Measurements from ENCODE around the gene STAG1. TPM values are rescaled to one million over a fixed set of nuclear protein-coding genes. Genes with fewer than 3 reads are reported as not detected.
"Not testable (repeated sequence)": the region's sequence is repeated elsewhere in the genome, so short reads cannot be mapped to it uniquely, and the experiment has no call there.

The STAG1 gene
- total RNA-seq, 1 experiment from 2014 or later = 34.6 TPM

GRCh38 chr3:136712941-136713340 is 39.2 kb downstream of the STAG1 start:
- Histone ChIP-seq H2AK5ac (ENCODE audit: insufficient read length, low read length) (no peak overlapping the region), H3K4ac (ENCODE audit: low read depth, low read length) (no peak overlapping the region), H3K18ac (ENCODE audit: insufficient read length, low read depth, low read length) (no peak overlapping the region), H4K20me1 (ENCODE audit: control insufficient read depth, insufficient read depth, insufficient read length) (no peaks in the 10 kb centered on the region), H2BK20ac (ENCODE audit: low read depth, low read length, poor library complexity, severe bottlenecking) (no peak overlapping the region), H2BK15ac (ENCODE audit: low read depth, low read length) (no peak overlapping the region), H3K23ac (ENCODE audit: insufficient read length, low read depth, low read length) (no peak overlapping the region), H2BK120ac (ENCODE audit: low read depth, low read length, poor library complexity, severe bottlenecking) (no peak overlapping the region), H3K4me2 (ENCODE audit: insufficient read depth, insufficient read length, low read length) (no peak overlapping the region), H2BK12ac (ENCODE audit: insufficient read length, low read depth, low read length) (no peak overlapping the region), H4K8ac (replicated peaks; ENCODE audit: insufficient read length, low read depth, low read length) (no peak overlapping the region), H3K9me3 (ENCODE audit: control insufficient read depth, low read depth, low read length) (no peaks in the 10 kb centered on the region), H2AFZ (ENCODE audit: low read length) (no peak overlapping the region), H2BK5ac (ENCODE audit: insufficient read length, low read length) (no peak overlapping the region), H3K4me1 (ENCODE audit: insufficient read depth, low read length) (no peaks in the 10 kb centered on the region), H3T11ph (ENCODE audit: low read length) (no peak overlapping the region), H3K9ac (ENCODE audit: extremely low read depth, insufficient read length, low read length) (no peak overlapping the region), H3K27me3 (ENCODE audit: insufficient read depth, low read length) (no peaks in the 10 kb centered on the region), H3K79me1 (ENCODE audit: insufficient read depth, low read depth, low read length, poor library complexity, severe bottlenecking) (peaks cover 5% of the 10 kb centered on the region), H3K56ac (ENCODE audit: insufficient read length, low read depth, low read length) (no peak overlapping the region), H3K14ac (ENCODE audit: insufficient read depth, low read length) (no peak overlapping the region), H3K79me2 (ENCODE audit: insufficient read depth, low read length) (peaks cover 4% of the 10 kb centered on the region; the same call in 1 of the 2 replicates), H3K27ac (ENCODE audit: insufficient read length, low read depth, low read length) (no peak overlapping the region), H4K5ac (ENCODE audit: insufficient read length, low read depth, low read length) (no peak overlapping the region), H4K91ac (ENCODE audit: insufficient read length, low read depth, low read length) (no peak overlapping the region), H3K23me2 (ENCODE audit: insufficient read length, low read depth, low read length, poor library complexity, severe bottlenecking) (no peaks in the 10 kb centered on the region)
- Mint-ChIP-seq H3K27ac (no peak overlapping the region), H3K9me3 (no peaks in the 10 kb centered on the region), H3K4me3 (no peak overlapping the region), H3K36me3 (ENCODE audit: insufficient read depth in 1 of 3, low read depth in 3 of 3) (peaks cover 0 to 11% (median 8%) of the 10 kb centered on the region in 3 experiments; a peak in 3 of 7 replicates), H3K27me3 (ENCODE audit: low read depth) (no peaks in the 10 kb centered on the region), H3K4me1 (peaks cover 0 to under 1% of the 10 kb centered on the region in 2 experiments; a peak in 1 of 4 replicates)
- no peak for TF ChIP-seq CTCF (conservative IDR thresholded peaks at IDR 0.05)
- WGBS (ENCODE audit: extremely low coverage, insufficient read length, low lambda C conversion rate) = no CpG with 5 or more reads among the region's 6 CpGs
- DNase-seq = no peak

- H3K79me2 ChIP-seq (ENCODE audit: insufficient read depth, low read length); H3K27ac ChIP-seq (ENCODE audit: insufficient read length, low read depth, low read length); H2AFZ ChIP-seq (ENCODE audit: low read length); H3K23me2 ChIP-seq (ENCODE audit: insufficient read length, low read depth, low read length, poor library complexity, severe bottlenecking); H2BK120ac ChIP-seq (ENCODE audit: low read depth, low read length, poor library complexity, severe bottlenecking); H2BK20ac ChIP-seq (ENCODE audit: low read depth, low read length, poor library complexity, severe bottlenecking); H2BK5ac ChIP-seq (ENCODE audit: insufficient read length, low read length); H3K4me2 ChIP-seq (ENCODE audit: insufficient read depth, insufficient read length, low read length); H4K20me1 ChIP-seq (ENCODE audit: control insufficient read depth, insufficient read depth, insufficient read length); H3K4me1 Mint-ChIP-seq; H3K9me3 Mint-ChIP-seq; H4K91ac ChIP-seq (ENCODE audit: insufficient read length, low read depth, low read length); H3K4ac ChIP-seq (ENCODE audit: low read depth, low read length); H3K56ac ChIP-seq (ENCODE audit: insufficient read length, low read depth, low read length); H3T11ph ChIP-seq (ENCODE audit: low read length); DNase-seq; H3K9me3 ChIP-seq (ENCODE audit: control insufficient read depth, low read depth, low read length); H3K14ac ChIP-seq (ENCODE audit: insufficient read depth, low read length); H2AK5ac ChIP-seq (ENCODE audit: insufficient read length, low read length); H3K27me3 Mint-ChIP-seq (ENCODE audit: low read depth); H3K18ac ChIP-seq (ENCODE audit: insufficient read length, low read depth, low read length); H4K8ac ChIP-seq (replicated peaks; ENCODE audit: insufficient read length, low read depth, low read length); H4K5ac ChIP-seq (ENCODE audit: insufficient read length, low read depth, low read length); H3K23ac ChIP-seq (ENCODE audit: insufficient read length, low read depth, low read length); H2BK12ac ChIP-seq (ENCODE audit: insufficient read length, low read depth, low read length); H3K4me3 Mint-ChIP-seq; H3K9ac ChIP-seq (ENCODE audit: extremely low read depth, insufficient read length, low read length); H3K79me1 ChIP-seq (ENCODE audit: insufficient read depth, low read depth, low read length, poor library complexity, severe bottlenecking); H3K27me3 ChIP-seq (ENCODE audit: insufficient read depth, low read length); H3K27ac Mint-ChIP-seq; H2BK15ac ChIP-seq (ENCODE audit: low read depth, low read length); H3K4me1 ChIP-seq (ENCODE audit: insufficient read depth, low read length): not testable (repeated sequence)
- WGBS (ENCODE audit: extremely low coverage, insufficient read length, low lambda C conversion rate) = no CpG with 5 or more reads among the region's 9 CpGs
- H3K36me3 Mint-ChIP-seq (ENCODE audit: insufficient read depth in 1 of 3, low read depth in 3 of 3) = peaks cover 0 to 11% (median 8%) of the 10 kb centered on the region in 3 experiments; a peak in 3 of 7 replicates
These were observed 40.3 kb downstream of the STAG1 start for GRCh38 chr3:136711888-136712287.

Measured in H9 (cell line).